ENCODE measurements around the gene CTTNBP2NL.

The CTTNBP2NL gene

DNA sequence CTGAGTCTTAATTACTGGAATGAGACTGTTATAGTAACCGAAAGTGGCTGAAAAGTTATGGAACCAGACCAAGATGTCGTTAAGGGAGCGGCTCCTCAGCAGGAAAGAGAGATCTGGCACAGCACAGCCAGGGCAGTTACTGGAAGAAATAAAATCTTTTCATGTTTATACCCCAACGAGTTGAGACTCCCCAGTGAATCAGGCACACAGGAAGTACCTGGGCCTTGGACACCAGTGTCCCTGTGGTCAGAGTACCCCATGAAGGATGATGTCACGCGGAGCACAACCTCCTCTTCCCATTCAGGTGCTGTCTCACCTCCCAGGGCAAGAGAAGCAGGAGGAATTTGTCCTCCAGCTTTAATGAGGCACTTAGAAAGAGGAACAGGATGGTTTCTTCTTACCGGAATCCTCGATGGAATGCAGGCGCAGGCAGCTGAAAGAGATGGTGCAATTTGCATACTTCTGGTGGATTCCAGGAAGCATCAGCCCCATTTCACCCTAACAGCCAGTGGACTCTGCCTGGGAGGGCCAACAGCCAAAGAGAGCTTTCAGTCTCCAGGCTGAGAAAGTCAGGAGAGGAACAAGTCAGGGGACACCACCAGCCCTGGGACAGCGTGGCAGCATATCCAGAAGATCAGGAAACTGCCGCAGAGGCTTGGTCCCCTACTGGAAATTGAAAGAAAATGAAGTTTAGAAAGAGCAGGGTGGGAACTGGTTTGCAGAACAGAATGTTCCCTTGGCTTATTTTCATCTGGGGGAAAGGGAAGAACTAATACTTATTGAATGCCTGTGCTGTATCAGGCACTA, 35.9 kb upstream of the CTTNBP2NL start:
- H3K27me3 ChIP-seq (ENCODE audit: insufficient read depth, insufficient read length) = no peaks in the 10 kb centered on the region
- no peak overlapping the region for H3K9ac ChIP-seq (ENCODE audit: insufficient read length, low read depth)
- H3K4me3 ChIP-seq (ENCODE audit: insufficient read length, low read depth) = no peak overlapping the region
- DNase-seq (ENCODE audit: low read depth, low spot score) = peak; percentile 66
- H3K9me3 ChIP-seq (ENCODE audit: insufficient read depth, low read length) = no peaks in the 10 kb centered on the region
- no peak for TF ChIP-seq SUZ12 (IDR thresholded peaks at IDR 0.05; ENCODE audit: extremely low read depth, insufficient read depth, insufficient read length)
- TF ChIP-seq YY1 (IDR thresholded peaks at IDR 0.05; ENCODE audit: insufficient read depth, insufficient read length) = no peak
- no peak for TF ChIP-seq ZNF274 (IDR thresholded peaks at IDR 0.05; ENCODE audit: low read depth, low read length)
- H3K4me1 ChIP-seq (ENCODE audit: insufficient read depth, insufficient read length) = peaks cover 8% of the 10 kb centered on the region
- H3K36me3 ChIP-seq (ENCODE audit: insufficient read depth, insufficient read length, low read length) = no peaks in the 10 kb centered on the region

DNA sequence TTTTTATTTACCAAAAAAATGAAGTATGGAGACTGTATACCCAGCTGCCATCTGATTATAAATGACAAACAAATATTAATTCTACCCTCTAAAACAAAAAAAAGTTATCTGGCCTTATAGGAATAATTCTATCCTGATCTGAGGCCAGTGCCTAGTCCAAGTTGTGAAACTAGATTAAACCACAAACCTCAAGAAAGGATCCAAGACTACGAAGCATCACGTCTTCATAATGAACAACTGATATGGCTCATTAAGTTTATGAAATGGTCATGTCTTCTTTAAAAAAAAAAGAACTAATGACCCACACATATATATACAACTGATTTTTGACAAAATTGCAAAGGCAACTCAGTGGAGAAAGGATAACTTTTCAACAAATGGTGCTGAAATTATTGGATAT, 32.4 kb upstream of the CTTNBP2NL start:
- no peak overlapping the region for H3K4me3 ChIP-seq (ENCODE audit: insufficient read length, low read depth)
- no peaks in the 10 kb centered on the region for H3K9me3 ChIP-seq (ENCODE audit: insufficient read depth, low read length)
- TF ChIP-seq SUZ12 (IDR thresholded peaks at IDR 0.05; ENCODE audit: extremely low read depth, insufficient read depth, insufficient read length) (no peak), YY1 (IDR thresholded peaks at IDR 0.05; ENCODE audit: insufficient read depth, insufficient read length) (no peak), ZNF274 (IDR thresholded peaks at IDR 0.05; ENCODE audit: low read depth, low read length) (no peak)
- H3K9ac ChIP-seq (ENCODE audit: insufficient read length, low read depth) = no peak overlapping the region
- no peaks in the 10 kb centered on the region for H3K36me3 ChIP-seq (ENCODE audit: insufficient read depth, insufficient read length, low read length)
- DNase-seq (ENCODE audit: low read depth, low spot score) = no peak
- H3K27me3 ChIP-seq (ENCODE audit: insufficient read depth, insufficient read length) = no peaks in the 10 kb centered on the region
- H3K4me1 ChIP-seq (ENCODE audit: insufficient read depth, insufficient read length) = peaks cover 8% of the 10 kb centered on the region

DNA sequence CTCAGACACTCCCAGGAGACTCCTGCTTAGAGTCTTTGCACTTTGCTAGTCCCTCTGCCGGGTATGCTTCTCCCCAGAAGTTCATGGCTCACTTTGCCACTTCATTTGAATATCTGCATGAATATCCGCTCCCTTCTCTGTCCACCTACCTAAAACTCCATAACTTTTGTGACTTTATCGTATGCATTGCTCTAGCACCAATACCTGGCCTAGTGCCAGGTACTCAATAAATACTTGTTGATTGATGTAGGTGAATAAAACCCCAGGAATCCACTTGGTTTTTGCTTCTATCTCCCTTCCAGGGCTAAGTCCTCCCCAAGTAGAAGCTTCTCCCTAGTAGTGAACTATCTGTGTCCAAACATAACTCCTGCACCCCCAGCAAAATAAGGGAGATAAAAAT, 27.8 kb upstream of the CTTNBP2NL start:
- peaks cover 2% of the 10 kb centered on the region for H3K27me3 ChIP-seq (ENCODE audit: insufficient read depth, insufficient read length)
- H3K9ac ChIP-seq (ENCODE audit: insufficient read length, low read depth) = no peak overlapping the region
- no peaks in the 10 kb centered on the region for H3K9me3 ChIP-seq (ENCODE audit: insufficient read depth, low read length)
- DNase-seq (ENCODE audit: low read depth, low spot score) = no peak
- no peaks in the 10 kb centered on the region for H3K4me1 ChIP-seq (ENCODE audit: insufficient read depth, insufficient read length)
- H3K36me3 ChIP-seq (ENCODE audit: insufficient read depth, insufficient read length, low read length) = no peaks in the 10 kb centered on the region
- no peak overlapping the region for H3K4me3 ChIP-seq (ENCODE audit: insufficient read length, low read depth)
- TF ChIP-seq ZNF274 (IDR thresholded peaks at IDR 0.05; ENCODE audit: low read depth, low read length) (no peak), YY1 (IDR thresholded peaks at IDR 0.05; ENCODE audit: insufficient read depth, insufficient read length) (no peak), SUZ12 (IDR thresholded peaks at IDR 0.05; ENCODE audit: extremely low read depth, insufficient read depth, insufficient read length) (no peak)

DNA sequence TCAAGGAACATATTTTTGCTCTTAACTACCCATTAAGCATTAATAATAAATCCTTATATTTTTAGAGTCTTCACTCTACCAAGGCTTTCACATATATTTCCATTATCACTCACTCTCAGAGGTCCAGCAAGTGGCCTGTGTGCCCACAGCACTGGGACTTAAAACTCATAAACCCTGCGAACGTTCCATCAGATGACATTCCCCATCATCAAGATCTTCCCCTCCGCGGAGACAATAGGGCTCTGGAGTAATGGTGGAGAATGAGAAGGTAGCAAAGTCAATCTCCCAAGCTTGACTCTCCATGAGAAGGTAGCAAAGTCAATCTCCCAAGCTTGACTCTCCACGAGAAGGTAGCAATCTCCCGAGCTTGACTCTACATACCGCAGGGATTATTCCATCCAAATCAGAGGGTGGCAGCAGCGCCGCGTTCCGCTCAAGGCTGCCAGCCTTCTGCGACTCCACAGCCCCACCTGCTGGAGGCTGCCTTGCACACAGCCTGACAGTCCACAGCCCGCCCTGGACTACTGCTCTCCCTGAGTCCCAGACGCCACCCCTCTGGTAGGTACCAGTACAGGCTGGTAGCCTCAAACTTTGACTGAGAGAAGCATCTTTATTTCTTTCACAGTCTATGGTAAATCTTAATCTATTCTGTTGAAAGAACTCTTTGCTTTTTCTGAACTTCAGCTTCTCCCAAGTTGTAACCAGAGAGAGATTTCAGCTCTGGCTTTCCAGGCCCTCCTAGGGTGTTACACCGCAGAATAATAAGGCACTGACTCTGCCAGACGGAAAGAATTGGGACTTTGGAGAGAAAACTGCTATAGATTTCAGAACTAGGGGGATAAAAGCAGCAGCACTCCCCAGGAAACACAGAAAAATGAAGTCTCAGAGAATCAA, 26.4 kb upstream of the CTTNBP2NL start:
- H3K36me3 ChIP-seq (ENCODE audit: insufficient read depth, insufficient read length, low read length) = no peaks in the 10 kb centered on the region
- no peaks in the 10 kb centered on the region for H3K4me1 ChIP-seq (ENCODE audit: insufficient read depth, insufficient read length)
- no peak overlapping the region for H3K4me3 ChIP-seq (ENCODE audit: insufficient read length, low read depth)
- H3K9me3 ChIP-seq (ENCODE audit: insufficient read depth, low read length) = no peaks in the 10 kb centered on the region
- no peak overlapping the region for H3K9ac ChIP-seq (ENCODE audit: insufficient read length, low read depth)
- peaks cover 2% of the 10 kb centered on the region for H3K27me3 ChIP-seq (ENCODE audit: insufficient read depth, insufficient read length)
- TF ChIP-seq YY1 (IDR thresholded peaks at IDR 0.05; ENCODE audit: insufficient read depth, insufficient read length) (no peak), SUZ12 (IDR thresholded peaks at IDR 0.05; ENCODE audit: extremely low read depth, insufficient read depth, insufficient read length) (no peak), ZNF274 (IDR thresholded peaks at IDR 0.05; ENCODE audit: low read depth, low read length) (no peak)
- peak; percentile 92 for DNase-seq (ENCODE audit: low read depth, low spot score)

DNA sequence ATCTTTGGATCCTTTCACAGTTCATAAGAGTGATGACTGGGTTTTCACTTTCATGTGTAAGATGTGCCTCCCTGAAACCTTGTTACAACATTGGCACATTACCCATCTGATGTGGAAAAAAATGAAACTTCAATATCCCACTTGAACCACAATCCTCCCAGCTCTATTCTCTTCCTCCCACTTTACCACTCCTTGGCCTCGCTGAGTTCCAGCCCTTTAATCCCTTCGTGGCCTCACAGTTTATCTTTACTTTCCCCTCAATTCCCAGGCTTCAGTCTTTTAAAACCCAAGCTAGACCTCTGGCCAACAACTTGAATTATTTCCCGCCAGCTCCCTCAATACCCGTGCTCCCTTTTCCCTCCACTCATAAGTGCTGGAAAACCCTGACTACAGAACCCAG, 25.0 kb upstream of the CTTNBP2NL start:
- Histone ChIP-seq H3K27me3 (ENCODE audit: insufficient read depth, insufficient read length) (peaks cover 2% of the 10 kb centered on the region), H3K9me3 (ENCODE audit: insufficient read depth, low read length) (no peaks in the 10 kb centered on the region), H3K36me3 (ENCODE audit: insufficient read depth, insufficient read length, low read length) (no peaks in the 10 kb centered on the region), H3K4me1 (ENCODE audit: insufficient read depth, insufficient read length) (no peaks in the 10 kb centered on the region), H3K9ac (ENCODE audit: insufficient read length, low read depth) (no peak overlapping the region), H3K4me3 (ENCODE audit: insufficient read length, low read depth) (no peak overlapping the region)
- TF ChIP-seq ZNF274 (IDR thresholded peaks at IDR 0.05; ENCODE audit: low read depth, low read length) (no peak), YY1 (IDR thresholded peaks at IDR 0.05; ENCODE audit: insufficient read depth, insufficient read length) (no peak), SUZ12 (IDR thresholded peaks at IDR 0.05; ENCODE audit: extremely low read depth, insufficient read depth, insufficient read length) (no peak)
- no peak for DNase-seq (ENCODE audit: low read depth, low spot score)

DNA sequence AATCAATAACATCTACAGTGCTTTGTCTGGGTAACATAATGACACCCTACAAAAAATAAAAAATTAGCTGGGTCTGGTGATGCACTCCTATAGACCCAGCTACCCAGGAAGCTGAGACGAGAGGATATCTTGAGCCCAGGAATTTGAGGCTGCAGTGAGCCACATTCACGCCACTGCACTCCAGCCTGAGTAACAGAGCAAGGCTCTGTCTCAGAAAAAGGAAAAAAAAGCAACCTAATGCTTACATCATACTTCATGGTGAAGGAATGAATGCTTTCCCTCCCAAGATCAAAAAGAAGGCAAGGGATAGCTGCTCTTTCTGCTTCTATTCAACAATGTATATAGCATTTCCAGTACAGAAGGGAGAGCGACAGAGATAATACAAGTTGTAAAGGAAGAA, 24.2 kb upstream of the CTTNBP2NL start:
- Histone ChIP-seq H3K4me3 (ENCODE audit: insufficient read length, low read depth) (no peak overlapping the region), H3K9me3 (ENCODE audit: insufficient read depth, low read length) (no peaks in the 10 kb centered on the region), H3K4me1 (ENCODE audit: insufficient read depth, insufficient read length) (no peaks in the 10 kb centered on the region), H3K36me3 (ENCODE audit: insufficient read depth, insufficient read length, low read length) (no peaks in the 10 kb centered on the region), H3K9ac (ENCODE audit: insufficient read length, low read depth) (no peak overlapping the region), H3K27me3 (ENCODE audit: insufficient read depth, insufficient read length) (peaks cover 2% of the 10 kb centered on the region)
- TF ChIP-seq YY1 (IDR thresholded peaks at IDR 0.05; ENCODE audit: insufficient read depth, insufficient read length) (no peak), ZNF274 (IDR thresholded peaks at IDR 0.05; ENCODE audit: low read depth, low read length) (no peak), SUZ12 (IDR thresholded peaks at IDR 0.05; ENCODE audit: extremely low read depth, insufficient read depth, insufficient read length) (no peak)
- DNase-seq (ENCODE audit: low read depth, low spot score) = no peak

DNA sequence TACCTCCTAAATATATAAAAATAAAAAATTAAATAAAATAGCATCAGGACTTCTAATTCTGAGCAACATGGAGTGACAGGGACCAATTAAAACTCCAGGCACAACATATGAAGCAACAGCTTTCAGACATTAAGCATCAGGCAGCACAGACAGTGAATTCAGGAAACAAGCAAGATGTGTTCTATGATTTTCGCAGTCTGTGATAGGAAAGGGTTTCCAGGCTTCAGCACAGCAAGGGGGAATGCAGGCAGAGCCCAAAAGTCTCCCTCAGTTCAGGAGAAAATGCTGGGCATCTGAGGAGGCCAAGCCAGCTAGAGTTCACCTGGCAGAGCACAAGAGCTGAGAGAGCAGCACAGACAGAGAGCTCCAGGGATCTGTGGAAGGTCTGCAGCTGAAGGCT, 22.2 kb upstream of the CTTNBP2NL start:
- no peak for TF ChIP-seq YY1 (IDR thresholded peaks at IDR 0.05; ENCODE audit: insufficient read depth, insufficient read length)
- TF ChIP-seq ZNF274 (IDR thresholded peaks at IDR 0.05; ENCODE audit: low read depth, low read length) = no peak
- TF ChIP-seq SUZ12 (IDR thresholded peaks at IDR 0.05; ENCODE audit: extremely low read depth, insufficient read depth, insufficient read length) = no peak
- H3K27me3 ChIP-seq (ENCODE audit: insufficient read depth, insufficient read length) = peaks cover 2% of the 10 kb centered on the region
- H3K9ac ChIP-seq (ENCODE audit: insufficient read length, low read depth) = no peak overlapping the region
- no peak for DNase-seq (ENCODE audit: low read depth, low spot score)
- no peak overlapping the region for H3K4me3 ChIP-seq (ENCODE audit: insufficient read length, low read depth)
- no peaks in the 10 kb centered on the region for H3K4me1 ChIP-seq (ENCODE audit: insufficient read depth, insufficient read length)
- no peaks in the 10 kb centered on the region for H3K36me3 ChIP-seq (ENCODE audit: insufficient read depth, insufficient read length, low read length)
- no peaks in the 10 kb centered on the region for H3K9me3 ChIP-seq (ENCODE audit: insufficient read depth, low read length)
